Stimulated activated CD4-positive, alpha-beta T cell treated with anti-CD3 and anti-CD28 coated beads, Interleukin-15, amount 100 ng/mL, for 1 hour (primary cell): ENCODE measurements around the gene CSNK2A1.

ENCODE experiments used
- DNase-seq, 2 donors: peaks; one replicate each; pipeline ENCODE4 v3.0.0-alpha.2; 2020; ENCODE audit warnings: low read depth in 1 of 2, low spot score in 1 of 2

Gene CSNK2A1

DNA sequence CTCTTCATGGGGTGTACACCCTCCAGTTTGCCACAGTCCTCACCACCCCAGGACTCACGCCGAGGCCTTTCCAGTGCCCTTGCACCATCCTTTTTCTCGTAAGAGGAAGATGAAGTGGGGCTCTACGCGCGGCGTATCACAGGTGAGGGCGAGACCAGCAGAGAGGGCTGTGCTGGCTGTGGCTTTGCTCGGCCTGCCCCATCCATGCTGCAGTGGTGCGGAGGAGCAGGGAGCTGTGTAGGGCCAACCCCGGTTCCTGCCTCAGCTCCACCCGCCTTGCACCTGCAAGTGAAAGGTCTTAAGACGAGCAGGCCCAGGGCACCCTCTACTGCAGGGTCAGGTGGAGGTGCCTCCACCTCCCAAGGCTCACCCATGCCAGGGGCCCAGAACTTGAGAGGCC, 111.4 kb downstream of the CSNK2A1 start:
- DNase-seq: no peak

GRCh38 chr20:431012-431904, 112.3 kb downstream of the CSNK2A1 start:
- no peak for DNase-seq

- no peak for DNase-seq
These were observed 113.2 kb downstream of the CSNK2A1 start for GRCh38 chr20:430091-430999.

DNA sequence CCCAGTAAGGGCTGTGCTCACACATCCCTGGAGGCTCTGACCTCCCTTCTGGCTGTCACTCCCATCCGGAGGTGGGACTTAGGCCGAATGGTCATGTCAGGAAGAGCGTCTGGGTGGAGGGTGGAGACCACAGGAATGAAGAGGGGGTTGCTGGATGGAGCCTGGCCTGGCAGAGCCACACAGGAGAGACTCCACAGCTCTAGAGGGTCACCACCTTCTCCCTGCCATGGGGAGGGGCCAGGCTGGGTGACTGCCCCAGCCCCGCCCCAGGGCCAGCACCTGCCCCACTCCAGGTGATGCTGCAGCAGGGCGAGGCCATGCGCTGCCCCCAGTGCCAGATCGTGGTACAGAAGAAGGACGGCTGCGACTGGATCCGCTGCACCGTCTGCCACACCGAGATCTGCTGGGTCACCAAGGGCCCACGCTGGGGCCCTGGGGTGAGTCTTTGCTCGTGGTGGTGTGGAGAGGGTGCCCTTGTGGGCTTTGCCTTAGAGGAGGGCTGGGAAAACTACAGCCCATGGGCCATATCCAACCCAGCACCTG, 114.9 kb downstream of the CSNK2A1 start:
- no peak for DNase-seq

DNA sequence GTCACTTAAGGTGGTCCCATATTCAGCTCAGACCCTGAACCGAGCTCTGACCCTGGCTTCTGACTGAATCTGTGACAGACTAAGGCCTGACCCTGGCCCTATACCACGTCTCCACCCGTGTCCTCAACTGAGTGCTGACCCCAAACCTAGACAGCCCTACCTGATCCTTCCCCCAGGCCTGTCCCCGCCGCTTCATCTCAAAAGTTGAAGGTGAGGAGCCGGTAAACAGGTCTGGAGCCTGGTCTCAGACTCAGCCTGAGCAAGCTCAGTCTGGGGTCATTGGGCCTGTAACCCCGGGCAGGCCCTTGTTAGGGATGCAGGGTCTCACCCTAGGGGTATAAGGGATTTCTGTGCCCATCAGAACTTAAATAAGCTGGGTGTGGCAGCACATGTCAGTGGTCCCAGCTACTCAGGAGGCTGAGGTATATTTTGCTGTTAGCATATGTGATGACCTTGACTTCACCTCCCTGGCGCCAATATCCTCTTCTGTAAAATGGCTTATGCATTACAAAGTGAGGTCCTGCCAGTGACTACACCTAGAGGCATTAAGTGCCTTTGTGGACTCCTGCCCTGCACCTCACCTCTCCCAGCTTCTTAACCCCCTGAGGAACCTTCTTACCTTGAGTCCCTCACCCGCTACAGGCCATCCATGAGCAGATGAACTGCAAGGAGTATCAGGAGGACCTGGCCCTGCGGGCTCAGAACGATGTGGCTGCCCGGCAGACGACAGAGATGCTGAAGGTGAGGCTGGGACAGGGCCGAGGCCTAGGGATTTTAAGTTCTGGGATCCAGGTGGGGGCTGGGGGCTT, 115.5 kb downstream of the CSNK2A1 start:
- DNase-seq: no peak

DNA sequence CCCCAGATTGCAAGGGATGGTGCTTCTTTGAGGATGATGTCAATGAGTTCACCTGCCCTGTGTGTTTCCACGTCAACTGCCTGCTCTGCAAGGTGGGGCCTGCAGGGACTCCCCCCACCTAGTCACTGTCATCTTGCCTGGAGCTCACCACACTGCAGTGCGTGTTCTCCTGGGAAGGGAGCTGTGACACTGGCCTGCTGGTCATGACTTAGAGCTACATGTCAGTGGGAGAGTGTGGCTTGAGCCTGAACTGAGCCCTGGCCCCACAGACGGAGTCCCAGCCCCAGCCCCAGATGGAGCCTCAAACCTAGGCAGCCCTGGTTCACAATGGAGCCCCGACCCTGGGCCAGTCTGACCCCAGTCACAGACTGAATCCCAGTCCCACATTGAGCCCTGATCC, 116.2 kb downstream of the CSNK2A1 start:
- DNase-seq: no peak

DNA sequence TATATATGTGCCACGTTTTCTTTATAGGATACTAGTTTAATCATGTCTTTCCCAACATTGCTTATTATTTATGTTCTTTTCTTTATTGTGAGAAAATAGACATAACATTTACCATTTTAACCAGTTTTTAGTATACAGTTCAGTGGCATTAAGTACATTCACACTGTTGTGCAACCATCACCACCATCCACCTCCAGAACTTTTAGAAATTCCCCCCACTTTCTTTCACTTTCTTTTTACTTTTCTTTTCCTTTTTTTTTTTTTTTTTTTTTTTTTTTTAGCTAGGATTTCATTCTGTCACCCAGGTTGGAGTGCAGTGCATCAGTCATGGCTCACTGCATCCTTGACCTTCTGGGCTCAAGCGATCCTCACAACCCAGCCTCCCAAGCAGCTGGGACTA, 117.0 kb downstream of the CSNK2A1 start:
- no peak for DNase-seq
